Measurements from ENCODE around the gene ITGA2B. TPM values are rescaled to one million over a fixed set of nuclear protein-coding genes. Genes with fewer than 3 reads are reported as not detected.

ITGA2B gene
- total and polyA plus RNA-seq, 2 experiments from 2014 or later = 13.3 to 13.9 TPM

DNA sequence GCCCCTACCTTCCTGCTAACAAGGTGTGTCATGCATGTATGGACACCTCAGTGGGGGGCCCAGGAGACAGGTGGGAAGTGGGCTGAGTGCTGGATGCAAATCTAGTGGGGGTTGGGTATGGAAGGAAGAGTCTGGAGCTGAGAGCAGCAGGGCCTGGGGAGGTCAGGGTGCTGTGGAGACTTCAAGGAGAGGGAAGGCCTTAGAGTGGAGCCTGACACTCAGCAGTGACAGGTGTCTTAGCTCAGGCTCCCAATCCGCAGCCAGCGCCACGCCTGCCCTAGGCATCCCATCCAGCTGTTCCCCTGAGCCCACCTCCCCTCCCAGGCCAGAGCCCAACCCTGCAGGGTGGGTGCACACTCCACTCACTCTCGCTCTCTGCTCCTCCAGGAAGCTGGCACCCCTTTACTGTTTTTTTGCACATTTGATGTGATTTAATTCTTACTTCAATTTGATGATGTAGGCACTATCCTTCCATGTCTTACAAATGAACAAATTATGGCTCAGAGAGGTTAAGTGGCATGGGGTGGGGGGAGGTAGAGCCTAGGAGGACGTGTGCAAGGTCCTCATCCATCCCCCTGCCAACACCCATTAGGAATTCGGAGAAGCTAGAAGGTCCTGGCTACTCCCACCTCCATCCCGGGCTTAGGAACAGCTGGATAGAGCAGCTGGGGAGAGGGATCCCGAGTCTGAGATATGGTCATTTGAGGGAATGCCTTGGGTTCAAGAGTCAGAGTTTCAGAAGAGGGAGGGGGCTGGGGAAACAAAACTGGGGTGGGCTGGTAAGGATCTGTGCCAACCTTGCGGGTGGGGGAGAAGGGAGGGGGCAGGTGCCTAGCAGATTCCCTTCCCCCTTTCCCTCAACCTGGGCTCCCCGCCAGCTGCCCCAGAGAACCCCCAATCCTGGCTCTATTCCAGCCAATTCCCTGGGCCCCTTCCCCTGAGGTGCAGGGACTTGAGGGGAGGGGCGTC is 27.9 kb downstream of the ITGA2B start (continued):
- TF ChIP-seq, protein P1, sequence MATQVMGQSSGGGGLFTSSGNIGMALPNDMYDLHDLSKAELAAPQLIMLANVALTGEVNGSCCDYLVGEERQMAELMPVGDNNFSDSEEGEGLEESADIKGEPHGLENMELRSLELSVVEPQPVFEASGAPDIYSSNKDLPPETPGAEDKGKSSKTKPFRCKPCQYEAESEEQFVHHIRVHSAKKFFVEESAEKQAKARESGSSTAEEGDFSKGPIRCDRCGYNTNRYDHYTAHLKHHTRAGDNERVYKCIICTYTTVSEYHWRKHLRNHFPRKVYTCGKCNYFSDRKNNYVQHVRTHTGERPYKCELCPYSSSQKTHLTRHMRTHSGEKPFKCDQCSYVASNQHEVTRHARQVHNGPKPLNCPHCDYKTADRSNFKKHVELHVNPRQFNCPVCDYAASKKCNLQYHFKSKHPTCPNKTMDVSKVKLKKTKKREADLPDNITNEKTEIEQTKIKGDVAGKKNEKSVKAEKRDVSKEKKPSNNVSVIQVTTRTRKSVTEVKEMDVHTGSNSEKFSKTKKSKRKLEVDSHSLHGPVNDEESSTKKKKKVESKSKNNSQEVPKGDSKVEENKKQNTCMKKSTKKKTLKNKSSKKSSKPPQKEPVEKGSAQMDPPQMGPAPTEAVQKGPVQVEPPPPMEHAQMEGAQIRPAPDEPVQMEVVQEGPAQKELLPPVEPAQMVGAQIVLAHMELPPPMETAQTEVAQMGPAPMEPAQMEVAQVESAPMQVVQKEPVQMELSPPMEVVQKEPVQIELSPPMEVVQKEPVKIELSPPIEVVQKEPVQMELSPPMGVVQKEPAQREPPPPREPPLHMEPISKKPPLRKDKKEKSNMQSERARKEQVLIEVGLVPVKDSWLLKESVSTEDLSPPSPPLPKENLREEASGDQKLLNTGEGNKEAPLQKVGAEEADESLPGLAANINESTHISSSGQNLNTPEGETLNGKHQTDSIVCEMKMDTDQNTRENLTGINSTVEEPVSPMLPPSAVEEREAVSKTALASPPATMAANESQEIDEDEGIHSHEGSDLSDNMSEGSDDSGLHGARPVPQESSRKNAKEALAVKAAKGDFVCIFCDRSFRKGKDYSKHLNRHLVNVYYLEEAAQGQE (IDR thresholded peaks at IDR 0.05; ENCODE audit: unreplicated experiment) = no peak
- TF ChIP-seq, protein P2, sequence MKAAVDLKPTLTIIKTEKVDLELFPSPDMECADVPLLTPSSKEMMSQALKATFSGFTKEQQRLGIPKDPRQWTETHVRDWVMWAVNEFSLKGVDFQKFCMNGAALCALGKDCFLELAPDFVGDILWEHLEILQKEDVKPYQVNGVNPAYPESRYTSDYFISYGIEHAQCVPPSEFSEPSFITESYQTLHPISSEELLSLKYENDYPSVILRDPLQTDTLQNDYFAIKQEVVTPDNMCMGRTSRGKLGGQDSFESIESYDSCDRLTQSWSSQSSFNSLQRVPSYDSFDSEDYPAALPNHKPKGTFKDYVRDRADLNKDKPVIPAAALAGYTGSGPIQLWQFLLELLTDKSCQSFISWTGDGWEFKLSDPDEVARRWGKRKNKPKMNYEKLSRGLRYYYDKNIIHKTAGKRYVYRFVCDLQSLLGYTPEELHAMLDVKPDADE (IDR thresholded peaks at IDR 0.05) = no peak
- no peak for TF ChIP-seq ZNF114 (CRISPR knock-in tag; IDR thresholded peaks at IDR 0.05)
- TF ChIP-seq CREB1 (CRISPR knock-in tag; IDR thresholded peaks at IDR 0.05; ENCODE audit: low read depth) = no peak

DNA sequence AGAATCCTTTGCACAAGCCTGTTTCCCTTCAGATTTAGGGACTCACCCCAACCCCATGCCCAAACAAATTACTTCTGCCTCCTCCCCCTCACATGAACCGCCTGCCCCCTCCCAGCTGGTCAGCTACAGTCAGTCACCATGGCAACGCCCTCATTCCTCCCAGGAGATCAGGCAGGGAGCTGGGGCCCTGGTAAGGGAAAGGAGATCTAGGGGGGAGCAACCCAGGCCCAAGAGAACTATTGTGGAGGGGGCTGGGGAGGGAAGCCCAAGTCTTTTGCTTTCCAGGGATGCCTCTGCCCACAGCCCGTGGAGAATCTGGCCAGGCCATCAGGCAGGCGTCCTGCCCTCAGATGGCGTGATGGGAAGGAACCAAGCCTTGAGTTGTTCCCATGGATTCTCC is 28.6 kb downstream of the ITGA2B start:
- Histone ChIP-seq H3K4me3 (peak overlapping the region; percentile 41; the same call in 1 of the 2 replicates), H3K27ac (ENCODE audit: low read depth) (no peak overlapping the region), H2AFZ (no peak overlapping the region), H3F3A (replicated peaks; ENCODE audit: low read depth) (0 out of 2 replicates have a peak, but pooled peaks cover 10% of the 10 kb centered on the region), H3K36me3 (ENCODE audit: insufficient read depth) (no peaks in the 10 kb centered on the region), H3K79me2 (replicated peaks; ENCODE audit: insufficient read depth) (no peaks in the 10 kb centered on the region), H3K27me3 (ENCODE audit: insufficient read depth) (peaks cover 17% of the 10 kb centered on the region; the same call in 1 of the 2 replicates), H3K9me2 (ENCODE audit: insufficient read depth) (no peaks in the 10 kb centered on the region), H4K20me1 (replicated peaks; ENCODE audit: insufficient read depth) (peaks cover 19% of the 10 kb centered on the region), H3K4me1 (ENCODE audit: insufficient read depth) (peaks cover 26% of the 10 kb centered on the region), H3K4me2 (peak overlapping the region; percentile 87)
- Mint-ChIP-seq H3K27me3 (ENCODE audit: insufficient read depth, low read depth, poor library complexity) (peaks cover 20% of the 10 kb centered on the region), H3K9me3 (no peaks in the 10 kb centered on the region), H3K27ac (no peak overlapping the region), H3K4me3 (peak overlapping the region; percentile 46), H3K4me1 (peaks cover 33% of the 10 kb centered on the region), H3K36me3 (ENCODE audit: low read depth) (peaks cover 4% of the 10 kb centered on the region; the same call in 2 of the 3 replicates)
- peak; percentile 15 for ATAC-seq
- TF ChIP-seq JUNB (IDR thresholded peaks at IDR 0.05; ENCODE audit: unreplicated experiment) (no peak), NANOG (IDR thresholded peaks at IDR 0.05; ENCODE audit: borderline replicate concordance) (no peak)
- DNase-seq (ENCODE audit: low spot score) = peak; percentile 69

DNA sequence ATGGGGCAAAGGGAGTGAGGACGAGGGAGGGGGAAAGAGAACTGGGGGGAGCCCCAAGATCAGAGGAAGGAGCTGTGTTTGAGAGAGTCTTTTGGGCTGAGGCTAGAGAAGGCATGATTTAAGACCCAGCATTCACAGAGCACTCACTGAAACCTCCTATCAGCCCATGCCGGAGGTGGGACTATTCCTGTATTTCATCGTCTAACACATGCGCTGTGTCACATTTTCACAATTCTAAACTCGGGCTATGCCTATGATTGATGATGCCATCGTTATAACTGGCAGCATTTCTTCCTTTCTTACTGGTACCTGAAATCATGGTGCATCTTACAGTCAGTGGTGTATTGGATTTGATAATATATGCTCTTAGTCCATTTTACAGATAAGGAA is 29.3 kb downstream of the ITGA2B start:
- Mint-ChIP-seq H3K4me3 (no peak overlapping the region; the same call in 2 of the 3 replicates), H3K9me3 (peaks cover under 1% of the 10 kb centered on the region; the same call in 1 of the 3 replicates), H3K36me3 (ENCODE audit: low read depth) (peaks cover 4% of the 10 kb centered on the region; the same call in 2 of the 3 replicates), H3K4me1 (peaks cover 34% of the 10 kb centered on the region), H3K27ac (no peak overlapping the region), H3K27me3 (ENCODE audit: insufficient read depth, low read depth, poor library complexity) (peaks cover 25% of the 10 kb centered on the region)
- Histone ChIP-seq H3K36me3 (ENCODE audit: insufficient read depth) (no peaks in the 10 kb centered on the region), H3F3A (replicated peaks; ENCODE audit: low read depth) (0 out of 2 replicates have a peak, but pooled peaks cover 12% of the 10 kb centered on the region), H3K4me1 (ENCODE audit: insufficient read depth) (peaks cover 26% of the 10 kb centered on the region), H3K4me2 (no peak overlapping the region), H2AFZ (no peak overlapping the region), H3K4me3 (no peak overlapping the region), H3K27me3 (ENCODE audit: insufficient read depth) (peaks cover 13% of the 10 kb centered on the region; the same call in 1 of the 2 replicates), H3K79me2 (replicated peaks; ENCODE audit: insufficient read depth) (no peaks in the 10 kb centered on the region), H3K9me2 (ENCODE audit: insufficient read depth) (no peaks in the 10 kb centered on the region), H4K20me1 (replicated peaks; ENCODE audit: insufficient read depth) (peaks cover 19% of the 10 kb centered on the region), H3K27ac (ENCODE audit: low read depth) (no peak overlapping the region)
- ATAC-seq (no peak), DNase-seq (ENCODE audit: low spot score) (no peak)
- TF ChIP-seq NANOG (IDR thresholded peaks at IDR 0.05; ENCODE audit: borderline replicate concordance) (no peak), STAT1 (IDR thresholded peaks at IDR 0.05; ENCODE audit: unreplicated experiment) (no peak), EZH2 (IDR thresholded peaks at IDR 0.05; ENCODE audit: low read depth, unreplicated experiment) (no peak), JUNB (IDR thresholded peaks at IDR 0.05; ENCODE audit: unreplicated experiment) (no peak), EZH2phosphoT487 (IDR thresholded peaks at IDR 0.05; ENCODE audit: unreplicated experiment) (no peak)
- TF ChIP-seq, protein P1 (IDR thresholded peaks at IDR 0.05; ENCODE audit: unreplicated experiment) = no peak
